ENCODE data around the gene CLDN9. TPM values are rescaled to one million over a fixed set of nuclear protein-coding genes. Genes with fewer than 3 reads are reported as not detected.
A peak's percentile ranks its signal among the peaks of the same experiment; 100 is the strongest.

CLDN9 gene
- total RNA-seq, 6 donors from 2014 or later = 0.57 to 5.9 (median 1.1) TPM

GRCh38 chr16:2971134-2971984 lies 41.4 kb upstream of the CLDN9 start:
- DNase-seq (peak in 1 of 2 donors; percentile 74), ATAC-seq (ENCODE audit: low FRiP score in 2 of 2) (no peak)
- Histone ChIP-seq H3K36me3 (no peaks in the 10 kb centered on the region), H3K4me3 (no peak overlapping the region), H3K9me3 (no peaks in the 10 kb centered on the region), H3K27ac (no peak overlapping the region), H3K4me1 (peaks cover 25 to 48% (median 33%) of the 10 kb centered on the region in 4 donors), H3K27me3 (peaks cover 0 to 20% (median 14%) of the 10 kb centered on the region in 4 donors)
- WGBS, 2 donors = 80 to 96% methylated on average over 2 to 31 of the region's 35 CpGs
- no peak for TF ChIP-seq EP300 (IDR thresholded peaks at IDR 0.05)
- no peak for TF ChIP-seq POLR2AphosphoS5 (IDR thresholded peaks at IDR 0.05)
- TF ChIP-seq CTCF (IDR thresholded peaks at IDR 0.05) = no peak
- TF ChIP-seq POLR2A (IDR thresholded peaks at IDR 0.05) = no peak

GRCh38 chr16:2971985-2972784 lies 40.5 kb upstream of the CLDN9 start:
- H3K36me3 ChIP-seq = no peaks in the 10 kb centered on the region
- H3K27ac ChIP-seq = no peak overlapping the region
- peaks cover 17 to 40% (median 25%) of the 10 kb centered on the region in 4 donors for H3K4me1 ChIP-seq
- WGBS, 2 donors = 82 to 89% methylated on average over 9 to 13 of the region's 15 CpGs
- no peak for ATAC-seq (ENCODE audit: low FRiP score in 2 of 2)
- H3K27me3 ChIP-seq = peaks cover 0 to 12% (median 7%) of the 10 kb centered on the region in 4 donors
- no peak overlapping the region for H3K4me3 ChIP-seq
- peak in 1 of 2 donors; percentile 63 for DNase-seq
- TF ChIP-seq POLR2A (IDR thresholded peaks at IDR 0.05) = no peak
- TF ChIP-seq EP300 (IDR thresholded peaks at IDR 0.05) = no peak
- TF ChIP-seq POLR2AphosphoS5 (IDR thresholded peaks at IDR 0.05) = no peak
- no peak for TF ChIP-seq CTCF (IDR thresholded peaks at IDR 0.05)
- no peaks in the 10 kb centered on the region for H3K9me3 ChIP-seq

GRCh38 chr16:2973093-2973492 lies 39.6 kb upstream of the CLDN9 start:
- H3K27ac ChIP-seq = no peak overlapping the region
- no peaks in the 10 kb centered on the region for H3K9me3 ChIP-seq
- no peak overlapping the region for H3K4me3 ChIP-seq
- TF ChIP-seq CTCF (IDR thresholded peaks at IDR 0.05) = no peak
- no peak for TF ChIP-seq POLR2A (IDR thresholded peaks at IDR 0.05)
- TF ChIP-seq POLR2AphosphoS5 (IDR thresholded peaks at IDR 0.05) = no peak
- TF ChIP-seq EP300 (IDR thresholded peaks at IDR 0.05) = no peak
- peaks cover 16 to 35% (median 20%) of the 10 kb centered on the region in 4 donors for H3K4me1 ChIP-seq
- DNase-seq (peak in 1 of 2 donors; percentile 40), ATAC-seq (ENCODE audit: low FRiP score in 2 of 2) (no peak)
- H3K27me3 ChIP-seq = peaks cover 0 to 3% (median 0%) of the 10 kb centered on the region in 4 donors
- no peaks in the 10 kb centered on the region for H3K36me3 ChIP-seq
- 83 to 87% methylated on average over 3 to 5 of the region's 5 CpGs for WGBS, 2 donors

GRCh38 chr16:2973605-2974318 lies 39.0 kb upstream of the CLDN9 start:
- DNase-seq = peak in 1 of 2 donors; percentile 79
- WGBS, 2 donors = 84 to 87% methylated on average over 6 to 7 of the region's 17 CpGs

More at GRCh38 chr16:2973605-2974318, 39.0 kb upstream of the CLDN9 start:
- TF ChIP-seq CTCF (IDR thresholded peaks at IDR 0.05) = no peak
- TF ChIP-seq EP300 (IDR thresholded peaks at IDR 0.05) = no peak
- TF ChIP-seq POLR2A (IDR thresholded peaks at IDR 0.05) = no peak
- TF ChIP-seq POLR2AphosphoS5 (IDR thresholded peaks at IDR 0.05) = no peak
- H3K36me3 ChIP-seq = no peaks in the 10 kb centered on the region
- H3K4me3 ChIP-seq = no peak overlapping the region
- no peaks in the 10 kb centered on the region for H3K27me3 ChIP-seq
- no peak for ATAC-seq (ENCODE audit: low FRiP score in 2 of 2)
- no peaks in the 10 kb centered on the region for H3K9me3 ChIP-seq
- peaks cover 9 to 34% (median 13%) of the 10 kb centered on the region in 4 donors for H3K4me1 ChIP-seq
- H3K27ac ChIP-seq = no peak overlapping the region

Data from upper lobe of left lung (tissue), 6 donors.